ENCODE data around the gene GBGT1. TPM values are rescaled to one million over a fixed set of nuclear protein-coding genes. Genes with fewer than 3 reads are reported as not detected.

GBGT1 gene
- total and polyA plus RNA-seq, 4 donors: 6.1 to 42.9 (median 23.2) TPM

DNA sequence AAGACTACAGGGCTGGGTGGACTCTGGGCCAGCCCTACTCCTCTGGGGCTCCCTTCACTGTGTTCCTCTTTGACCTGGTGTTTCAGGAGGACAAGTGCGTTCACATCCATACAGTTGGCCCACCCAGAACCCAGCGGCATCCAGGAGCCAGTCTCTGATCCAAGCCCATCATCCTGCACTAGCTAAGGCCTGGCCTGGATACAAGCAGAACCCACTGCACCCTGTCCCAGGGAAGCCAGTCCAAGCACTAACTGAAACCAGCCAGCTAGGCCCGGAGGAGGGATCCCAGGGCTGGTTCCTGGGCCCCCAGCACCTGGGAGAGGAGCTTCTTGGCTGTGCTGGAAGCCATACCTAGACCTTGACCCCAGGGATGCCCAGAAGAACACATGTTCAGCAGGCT is 4.1 kb upstream of the GBGT1 start:
- no peak overlapping the region for H3K4me3 ChIP-seq
- H3K27ac ChIP-seq (ENCODE audit: low read depth in 1 of 2, low read length in 1 of 2): no peak overlapping the region
- TF ChIP-seq, protein P1, sequence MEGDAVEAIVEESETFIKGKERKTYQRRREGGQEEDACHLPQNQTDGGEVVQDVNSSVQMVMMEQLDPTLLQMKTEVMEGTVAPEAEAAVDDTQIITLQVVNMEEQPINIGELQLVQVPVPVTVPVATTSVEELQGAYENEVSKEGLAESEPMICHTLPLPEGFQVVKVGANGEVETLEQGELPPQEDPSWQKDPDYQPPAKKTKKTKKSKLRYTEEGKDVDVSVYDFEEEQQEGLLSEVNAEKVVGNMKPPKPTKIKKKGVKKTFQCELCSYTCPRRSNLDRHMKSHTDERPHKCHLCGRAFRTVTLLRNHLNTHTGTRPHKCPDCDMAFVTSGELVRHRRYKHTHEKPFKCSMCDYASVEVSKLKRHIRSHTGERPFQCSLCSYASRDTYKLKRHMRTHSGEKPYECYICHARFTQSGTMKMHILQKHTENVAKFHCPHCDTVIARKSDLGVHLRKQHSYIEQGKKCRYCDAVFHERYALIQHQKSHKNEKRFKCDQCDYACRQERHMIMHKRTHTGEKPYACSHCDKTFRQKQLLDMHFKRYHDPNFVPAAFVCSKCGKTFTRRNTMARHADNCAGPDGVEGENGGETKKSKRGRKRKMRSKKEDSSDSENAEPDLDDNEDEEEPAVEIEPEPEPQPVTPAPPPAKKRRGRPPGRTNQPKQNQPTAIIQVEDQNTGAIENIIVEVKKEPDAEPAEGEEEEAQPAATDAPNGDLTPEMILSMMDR (IDR thresholded peaks at IDR 0.05; ENCODE audit: control extremely low read depth, extremely low read depth): no peak
- 89 to 100% methylated on average over 3 of the region's 3 CpGs for WGBS, 2 donors
- DNase-seq (no peak), ATAC-seq (ENCODE audit: insufficient read depth, low FRiP score) (no peak)
- no peak overlapping the region for H3K9ac ChIP-seq (ENCODE audit: insufficient read depth in 1 of 2, low read length in 2 of 2)
- H3K4me1 ChIP-seq (ENCODE audit: control insufficient read depth in 5 of 5, insufficient read depth in 5 of 5, low read length in 5 of 5): peaks cover 0 to 11% (median 0%) of the 10 kb centered on the region in 5 donors
- H3K36me3 ChIP-seq (ENCODE audit: control insufficient read depth in 4 of 4, insufficient read depth in 4 of 4, low read length in 4 of 4): no peaks in the 10 kb centered on the region
- H3K27me3 ChIP-seq (ENCODE audit: control insufficient read depth in 3 of 3, insufficient read depth in 3 of 3, low read length in 2 of 3): no peaks in the 10 kb centered on the region
- H3K9me3 ChIP-seq (ENCODE audit: control insufficient read depth in 4 of 4, insufficient read depth in 3 of 4, low read length in 3 of 4): no peaks in the 10 kb centered on the region

DNA sequence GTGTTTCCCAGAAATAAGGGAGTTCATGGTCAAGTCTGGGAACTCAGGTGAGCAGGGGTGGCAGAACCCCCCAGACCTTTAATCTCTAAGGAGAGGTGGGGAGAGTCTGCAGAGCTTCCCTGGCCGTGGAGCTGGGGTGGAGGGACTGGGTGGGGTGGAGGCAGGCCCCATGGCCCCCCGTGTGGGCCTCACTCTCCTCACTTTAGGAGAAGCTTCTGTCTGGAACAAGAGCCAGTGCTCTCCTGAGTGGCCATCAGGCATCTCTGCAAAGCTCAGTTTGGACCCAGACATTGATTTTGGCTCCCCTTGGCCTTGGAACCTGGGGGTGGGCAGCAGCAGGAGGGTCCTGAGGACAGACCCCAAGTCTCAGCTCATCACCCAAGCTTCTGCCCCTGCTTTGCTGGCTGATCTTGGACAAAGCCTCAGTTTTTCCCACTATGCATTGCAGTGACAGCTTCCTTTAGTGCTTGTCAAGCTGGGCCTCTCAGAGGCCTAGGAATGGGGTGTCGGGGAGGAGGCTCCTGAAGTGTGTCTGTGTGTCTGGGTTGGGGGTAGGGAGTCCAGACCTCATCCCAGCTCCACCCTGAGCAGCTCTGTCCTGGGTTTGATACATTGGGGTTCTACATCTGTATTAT is 3.5 kb upstream of the GBGT1 start:
- no peak for DNase-seq
- 79 to 88% methylated on average over 3 of the region's 3 CpGs for WGBS, 2 donors

DNA sequence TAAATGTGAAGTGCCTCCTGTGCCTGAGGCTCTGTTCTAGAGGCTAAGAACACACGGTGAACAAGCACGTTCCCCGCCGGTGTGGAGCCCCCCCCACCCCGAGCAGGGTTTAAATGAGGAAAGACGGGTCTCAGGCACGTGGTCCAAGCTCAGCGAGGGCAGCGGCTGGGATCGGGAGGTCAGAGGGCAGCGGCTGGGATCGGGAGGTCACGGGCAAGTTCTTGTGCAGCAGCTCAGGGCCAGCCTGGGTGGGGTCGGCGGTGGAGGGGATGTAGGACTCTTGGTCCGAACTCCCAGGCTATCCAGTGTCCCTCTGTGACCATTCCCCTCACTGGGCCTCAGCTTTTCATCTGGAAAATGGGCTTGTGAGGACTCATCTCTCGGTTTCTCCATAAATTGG is 2.7 kb upstream of the GBGT1 start:
- H3K36me3 ChIP-seq (ENCODE audit: control insufficient read depth in 4 of 4, insufficient read depth in 4 of 4, low read length in 4 of 4): no peaks in the 10 kb centered on the region
- H3K9me3 ChIP-seq (ENCODE audit: control insufficient read depth in 4 of 4, insufficient read depth in 3 of 4, low read length in 3 of 4): no peaks in the 10 kb centered on the region
- H3K27me3 ChIP-seq (ENCODE audit: control insufficient read depth in 3 of 3, insufficient read depth in 3 of 3, low read length in 2 of 3): peaks cover 0 to 2% (median 0%) of the 10 kb centered on the region in 3 donors
- no peak for DNase-seq
- TF ChIP-seq, protein P1 (IDR thresholded peaks at IDR 0.05; ENCODE audit: control extremely low read depth, extremely low read depth): no peak
- H3K4me3 ChIP-seq: no peak overlapping the region
- peaks cover 0 to 13% (median 0%) of the 10 kb centered on the region in 5 donors for H3K4me1 ChIP-seq (ENCODE audit: control insufficient read depth in 5 of 5, insufficient read depth in 5 of 5, low read length in 5 of 5)
- no peak overlapping the region for H3K27ac ChIP-seq (ENCODE audit: low read depth in 1 of 2, low read length in 1 of 2)
- 78 to 86% methylated on average over 13 to 17 of the region's 17 CpGs for WGBS, 2 donors
- no peak overlapping the region for H3K9ac ChIP-seq (ENCODE audit: insufficient read depth in 1 of 2, low read length in 2 of 2)
- no peak for ATAC-seq (ENCODE audit: insufficient read depth, low FRiP score)

More for the DNA sequence above, 3.5 kb upstream of the GBGT1 start:
- Histone ChIP-seq H3K4me3 (no peak overlapping the region), H3K4me1 (ENCODE audit: control insufficient read depth in 5 of 5, insufficient read depth in 5 of 5, low read length in 5 of 5) (peaks cover 0 to 13% (median 0%) of the 10 kb centered on the region in 5 donors), H3K27me3 (ENCODE audit: control insufficient read depth in 3 of 3, insufficient read depth in 3 of 3, low read length in 2 of 3) (peaks cover 0 to 1% (median 0%) of the 10 kb centered on the region in 3 donors), H3K9me3 (ENCODE audit: control insufficient read depth in 4 of 4, insufficient read depth in 3 of 4, low read length in 3 of 4) (no peaks in the 10 kb centered on the region), H3K9ac (ENCODE audit: insufficient read depth in 1 of 2, low read length in 2 of 2) (no peak overlapping the region), H3K27ac (ENCODE audit: low read depth in 1 of 2, low read length in 1 of 2) (no peak overlapping the region), H3K36me3 (ENCODE audit: control insufficient read depth in 4 of 4, insufficient read depth in 4 of 4, low read length in 4 of 4) (no peaks in the 10 kb centered on the region)
- ATAC-seq (ENCODE audit: insufficient read depth, low FRiP score): no peak
- TF ChIP-seq, protein P1 (IDR thresholded peaks at IDR 0.05; ENCODE audit: control extremely low read depth, extremely low read depth): no peak

DNA sequence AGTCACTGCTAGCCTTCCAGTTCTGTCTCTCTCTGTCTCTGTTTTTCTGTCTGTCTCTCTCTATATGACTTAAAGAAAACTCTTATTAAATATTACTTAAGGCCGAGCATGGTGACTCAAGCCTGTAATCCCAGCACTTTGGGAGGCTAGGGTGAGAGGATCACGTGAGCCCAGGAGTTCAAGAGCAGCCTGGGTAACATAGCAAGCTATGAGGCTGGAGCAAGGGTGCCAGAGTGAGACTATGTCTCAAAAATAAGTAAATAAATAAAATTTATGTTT is 1.7 kb upstream of the GBGT1 start:
- no peak overlapping the region for H3K27ac ChIP-seq (ENCODE audit: low read depth in 1 of 2, low read length in 1 of 2)
- ATAC-seq (ENCODE audit: insufficient read depth, low FRiP score): no peak
- WGBS, 2 donors: 94 to 96% methylated on average over 2 of the region's 2 CpGs

More for the DNA sequence above, 1.7 kb upstream of the GBGT1 start:
- no peaks in the 10 kb centered on the region for H3K9me3 ChIP-seq (ENCODE audit: control insufficient read depth in 4 of 4, insufficient read depth in 3 of 4, low read length in 3 of 4)
- no peak overlapping the region for H3K4me3 ChIP-seq
- H3K27me3 ChIP-seq (ENCODE audit: control insufficient read depth in 3 of 3, insufficient read depth in 3 of 3, low read length in 2 of 3): peaks cover 0 to 2% (median 0%) of the 10 kb centered on the region in 3 donors
- no peak for DNase-seq
- no peaks in the 10 kb centered on the region for H3K36me3 ChIP-seq (ENCODE audit: control insufficient read depth in 4 of 4, insufficient read depth in 4 of 4, low read length in 4 of 4)
- no peak overlapping the region for H3K9ac ChIP-seq (ENCODE audit: insufficient read depth in 1 of 2, low read length in 2 of 2)
- TF ChIP-seq, protein P1 (IDR thresholded peaks at IDR 0.05; ENCODE audit: control extremely low read depth, extremely low read depth): no peak
- peaks cover 0 to 14% (median 0%) of the 10 kb centered on the region in 5 donors for H3K4me1 ChIP-seq (ENCODE audit: control insufficient read depth in 5 of 5, insufficient read depth in 5 of 5, low read length in 5 of 5)
